Activated B cell treated with CpG ODN at 0.5 μM for 24 hours (primary cell): ENCODE results near the gene IGSF21. TPM values are rescaled to one million over a fixed set of nuclear protein-coding genes. Genes with fewer than 3 reads are reported as not detected.

Experiments used
- ATAC-seq: fragments of 200-7000 bp; cut with Tn5 transposase; one replicate; pipeline ENCODE4 v1.10.0; 2021; ENCODE audit warnings: low read depth, mild to moderate bottlenecking, moderate library complexity
- CTCF ChIA-PET: fragments of 350-600 bp; sonication (Branson Sonifier 250); formaldehyde crosslinking; loops from one replicate; lab custom pipeline; 2021; ENCODE audit warnings: antibody characterized with exemption; lab: Charles Lee
- POLR2A ChIA-PET: fragments of 350-600 bp; sonication (Branson Sonifier 250); formaldehyde crosslinking; loops from one replicate; lab custom pipeline; 2021; ENCODE audit warnings: antibody characterized with exemption; lab: Charles Lee
- DNase-seq: peaks from one replicate; pipeline ENCODE4 v3.0.0; 2022
- H3K27ac Mint-ChIP-seq: one replicate; pipeline ENCODE4 v1.8.0; 2020; ENCODE audit warnings: mixed read lengths
- H3K27me3 Mint-ChIP-seq: one replicate; pipeline ENCODE4 v1.8.0; 2021; ENCODE audit warnings: mixed read lengths
- H3K36me3 Mint-ChIP-seq: one replicate; pipeline ENCODE4 v1.8.0; 2021; ENCODE audit warnings: low read depth, mixed read lengths
- H3K4me1 Mint-ChIP-seq: one replicate; pipeline ENCODE4 v1.8.0; 2021; ENCODE audit warnings: mixed read lengths
- H3K4me3 Mint-ChIP-seq: one replicate; pipeline ENCODE4 v1.8.0; 2020; ENCODE audit warnings: mild to moderate bottlenecking, mixed read lengths
- H3K9me3 Mint-ChIP-seq: one replicate; pipeline ENCODE4 v1.8.0; 2020; ENCODE audit warnings: mixed read lengths
- CTCF ChIP-seq: fragments of 200-600 bp; IDR thresholded peaks from one replicate; pipeline ENCODE4 v1.8.0; 2022; ENCODE audit warnings: antibody characterized with exemption, mild to moderate bottlenecking
- intact Hi-C: fragments of 100-400 bp; cut with micrococcal nuclease; formaldehyde crosslinking; loops from one replicate; pipeline ENCODE4 v1.15.1; 2024
- total RNA-seq: library from RNA; stranded (reverse); gene quantifications from 2 replicates; pipeline ENCODE4 v1.2.3, GENCODE V29; 2022

Gene IGSF21
- total RNA-seq, 1 donor from 2014 or later = not detected

DNA sequence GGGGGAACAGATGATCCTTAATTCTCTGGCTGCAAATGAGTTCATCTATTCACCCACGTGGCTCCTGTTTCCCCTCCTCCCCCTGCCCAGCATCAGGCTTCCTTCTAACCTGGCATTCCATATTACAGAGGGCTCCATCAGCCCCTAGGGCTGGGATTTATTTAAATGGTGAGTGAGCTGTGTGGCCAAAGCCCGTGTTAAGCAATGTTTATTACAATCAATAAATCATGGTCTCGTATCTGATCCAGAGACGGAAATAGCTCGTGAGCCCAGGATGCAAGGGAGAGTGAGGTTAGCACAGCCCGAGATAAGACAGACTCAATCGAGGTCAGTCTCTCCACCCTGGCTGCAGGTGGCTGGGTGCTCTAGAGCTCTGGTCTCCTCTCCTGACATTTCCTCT lies 43.1 kb upstream of the IGSF21 start:
- Mint-ChIP-seq H3K4me3 (no peak overlapping the region), H3K27ac (no peak overlapping the region), H3K9me3 (no peaks in the 10 kb centered on the region), H3K4me1 (no peaks in the 10 kb centered on the region), H3K36me3 (no peaks in the 10 kb centered on the region), H3K27me3 (peaks cover 19% of the 10 kb centered on the region)
- DNase-seq = no peak
- no peak for TF ChIP-seq CTCF
- ChIA-PET CTCF (no interaction called here), POLR2A (no interaction called here)
- intact Hi-C loops = no loop called here
- no peak for ATAC-seq

- Mint-ChIP-seq H3K9me3 (no peaks in the 10 kb centered on the region), H3K4me1 (no peaks in the 10 kb centered on the region), H3K36me3 (no peaks in the 10 kb centered on the region), H3K4me3 (no peak overlapping the region), H3K27me3 (peaks cover 13% of the 10 kb centered on the region), H3K27ac (no peak overlapping the region)
- ATAC-seq = no peak
- TF ChIP-seq CTCF = no peak
- no peak for DNase-seq
- CTCF ChIA-PET = no interaction called here
- POLR2A ChIA-PET = no interaction called here
- intact Hi-C loops = no loop called here
Observed at GRCh38 chr1:18066576-18066975, 41.0 kb upstream of the IGSF21 start.

DNA sequence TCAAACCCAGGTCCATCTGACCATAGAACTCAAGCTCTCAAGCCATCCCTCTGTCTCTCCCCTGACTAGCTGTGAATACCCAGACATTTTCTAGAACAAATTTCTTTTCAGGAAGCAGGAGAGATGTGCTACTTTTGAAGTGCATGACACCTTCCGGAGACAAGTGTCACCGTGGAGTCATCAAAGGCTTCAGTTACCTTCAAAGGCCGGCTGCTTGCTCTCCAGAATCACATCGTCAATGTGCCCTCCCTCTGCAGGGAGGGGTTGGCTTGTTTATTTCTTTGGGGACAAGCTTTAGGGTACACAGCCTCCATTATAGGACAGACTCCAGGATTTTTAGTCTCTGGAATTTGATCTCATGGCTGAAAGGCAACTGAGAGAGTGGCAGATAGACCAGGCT lies 37.7 kb upstream of the IGSF21 start:
- H3K27me3 Mint-ChIP-seq = peaks cover 10% of the 10 kb centered on the region
- DNase-seq = no peak
- no peak overlapping the region for H3K27ac Mint-ChIP-seq
- H3K9me3 Mint-ChIP-seq = no peaks in the 10 kb centered on the region
- intact Hi-C loops = no loop called here
- no peak for TF ChIP-seq CTCF
- ChIA-PET CTCF (no interaction called here), POLR2A (no interaction called here)
- H3K4me1 Mint-ChIP-seq = no peaks in the 10 kb centered on the region
- no peak for ATAC-seq
- no peaks in the 10 kb centered on the region for H3K36me3 Mint-ChIP-seq
- H3K4me3 Mint-ChIP-seq = no peak overlapping the region

DNA sequence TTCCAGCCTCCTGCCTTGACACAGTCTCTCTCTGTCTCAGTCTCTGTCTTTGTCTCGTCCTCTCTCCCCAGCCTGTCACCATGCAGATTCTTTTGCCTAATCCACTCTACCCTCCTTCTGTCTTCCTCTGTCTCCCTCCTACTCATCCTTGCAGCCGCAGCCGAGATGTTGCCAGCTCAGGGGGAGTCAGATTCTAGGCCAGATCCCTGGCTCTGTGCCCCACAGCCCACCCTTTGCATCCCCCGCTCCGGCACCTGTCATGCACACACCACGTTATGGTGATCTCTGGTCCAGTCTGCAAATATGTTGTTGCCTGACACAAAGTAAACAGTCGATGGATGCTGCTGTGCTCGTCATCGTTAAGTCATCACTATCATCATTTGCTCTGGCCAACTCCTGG lies 35.5 kb upstream of the IGSF21 start:
- H3K4me3 Mint-ChIP-seq = no peak overlapping the region

GRCh38 chr1:18073066-18073642 lies 34.4 kb upstream of the IGSF21 start:
- Mint-ChIP-seq H3K27me3 (no peaks in the 10 kb centered on the region), H3K4me1 (no peaks in the 10 kb centered on the region), H3K9me3 (no peaks in the 10 kb centered on the region), H3K4me3 (no peak overlapping the region), H3K27ac (no peak overlapping the region), H3K36me3 (no peaks in the 10 kb centered on the region)
- POLR2A ChIA-PET = no interaction called here
- CTCF ChIA-PET = no interaction called here
- no peak for DNase-seq
- no peak for ATAC-seq
- intact Hi-C loops = no loop called here
- no peak for TF ChIP-seq CTCF

More for the DNA sequence above, 35.5 kb upstream of the IGSF21 start:
- Mint-ChIP-seq H3K4me1 (no peaks in the 10 kb centered on the region), H3K36me3 (no peaks in the 10 kb centered on the region), H3K9me3 (no peaks in the 10 kb centered on the region), H3K27me3 (no peaks in the 10 kb centered on the region), H3K27ac (no peak overlapping the region)
- ATAC-seq = no peak
- intact Hi-C loops = no loop called here
- CTCF ChIA-PET = no interaction called here
- no peak for DNase-seq
- TF ChIP-seq CTCF = no peak
- POLR2A ChIA-PET = no interaction called here
